ENCODE measurements around the gene MAD1L1.
"Not testable (repeated sequence)": the region's sequence is repeated elsewhere in the genome, so short reads cannot be mapped to it uniquely, and the experiment has no call there.

MAD1L1 gene

DNA sequence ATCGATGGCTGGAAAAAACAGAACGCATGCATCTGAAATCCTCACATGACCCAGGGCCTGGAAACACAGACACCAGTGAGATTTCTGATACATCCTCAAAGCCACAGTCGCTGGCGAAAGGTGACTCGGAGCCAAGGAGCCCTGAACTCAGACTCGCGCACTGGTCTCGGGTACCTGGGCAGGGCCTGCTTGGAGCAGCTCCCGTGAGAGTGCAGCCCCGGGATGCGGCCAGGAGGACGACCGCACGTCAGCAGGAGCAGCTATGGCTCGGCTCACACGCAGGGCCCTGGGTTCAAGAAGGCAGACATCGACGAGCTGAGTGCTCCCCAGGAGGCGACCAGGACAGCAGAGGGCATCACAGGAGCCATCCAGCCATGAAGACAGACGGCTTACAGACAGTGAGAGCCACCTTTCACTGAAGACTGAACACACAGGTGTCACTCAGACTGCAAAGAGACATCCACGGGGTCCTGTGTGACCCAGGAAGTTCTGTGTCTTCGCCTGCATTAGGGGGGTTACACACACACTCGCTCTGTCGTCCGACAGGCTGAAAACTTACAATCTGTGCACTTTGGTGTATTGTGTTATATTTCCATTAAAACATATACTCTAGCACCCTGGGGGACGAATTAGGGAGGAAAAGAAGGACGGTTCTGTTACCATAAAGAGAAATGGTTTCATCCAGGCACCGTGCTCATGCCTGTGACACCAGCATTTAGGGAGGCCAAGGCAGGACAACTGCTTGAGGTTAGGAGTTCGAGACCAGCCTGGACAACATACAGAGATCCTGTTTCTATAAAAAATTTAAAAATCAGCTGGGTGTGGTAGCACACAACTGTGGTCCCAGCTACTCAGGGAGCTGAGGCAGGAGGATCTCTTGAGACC, 227.7 kb downstream of the MAD1L1 start:
- DNase-seq (ENCODE audit: low read depth in 2 of 3, low spot score in 1 of 3): no peak

DNA sequence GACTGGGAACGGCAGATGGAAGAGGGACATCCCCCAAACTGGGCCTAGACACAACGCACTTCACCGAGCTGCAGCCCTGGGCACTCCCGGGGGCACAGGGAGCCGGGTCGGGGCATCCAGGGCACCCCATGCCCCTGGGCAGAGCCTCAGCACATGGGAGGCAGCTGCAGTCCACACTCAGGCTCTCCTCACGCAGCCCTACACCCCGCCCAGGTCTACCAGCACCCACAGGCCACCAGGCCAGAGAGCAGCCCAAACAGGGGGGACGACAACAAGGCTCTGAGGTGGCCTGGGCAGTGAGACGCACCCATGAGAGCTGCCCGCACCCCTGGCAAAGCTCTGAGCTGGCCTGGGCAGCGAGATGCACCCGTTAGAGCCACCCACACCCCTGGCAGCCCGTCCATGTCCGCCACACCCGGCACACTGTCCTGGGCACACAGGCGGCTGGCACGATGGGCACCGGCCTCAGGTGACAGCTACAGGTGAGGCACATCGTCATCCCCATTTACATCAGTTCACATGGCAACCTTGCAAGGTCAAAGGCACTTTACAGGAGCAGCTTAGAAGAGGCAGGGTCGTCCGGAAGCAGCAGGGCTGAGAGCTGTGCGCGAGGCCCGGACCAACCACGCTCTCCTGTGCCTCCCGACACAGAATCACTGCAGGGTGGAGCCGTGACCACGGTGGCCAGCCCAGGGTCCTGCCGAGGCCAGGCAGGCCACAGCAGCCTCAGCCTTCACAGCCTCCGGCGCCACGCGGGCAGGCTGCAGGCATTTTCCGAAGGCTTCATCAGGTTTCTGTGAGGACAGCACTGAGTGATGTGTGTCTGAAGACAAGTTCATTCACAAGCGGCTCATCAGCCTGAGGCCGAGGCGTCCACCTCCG, 228.6 kb downstream of the MAD1L1 start:
- DNase-seq (ENCODE audit: low read depth in 2 of 3, low spot score in 1 of 3): no peak

DNA sequence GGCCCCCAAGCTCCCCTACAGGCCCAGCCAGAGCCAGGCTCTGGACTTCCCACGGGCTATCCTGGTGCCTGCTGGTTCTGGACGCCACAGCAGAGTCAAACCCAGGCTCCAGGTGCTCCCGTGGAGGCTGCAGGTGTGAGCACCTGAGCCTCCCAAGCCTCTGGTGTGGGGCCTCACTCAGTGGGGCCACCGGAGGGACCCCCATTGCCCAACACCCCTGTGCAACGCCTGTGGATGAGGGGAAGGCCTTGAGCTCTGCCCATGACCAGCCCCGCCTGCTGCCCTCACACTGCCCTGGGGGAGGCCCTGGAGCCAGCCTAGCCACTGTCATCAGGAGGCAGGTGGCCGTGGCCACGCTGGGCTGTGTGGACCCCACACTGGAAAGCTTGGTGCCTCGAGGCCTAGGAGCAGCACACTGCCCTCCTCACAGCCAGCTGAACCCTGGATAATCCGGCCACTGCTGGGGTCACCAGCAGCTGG, 229.3 kb downstream of the MAD1L1 start:
- DNase-seq (ENCODE audit: low read depth in 2 of 3, low spot score in 1 of 3): no peak

DNA sequence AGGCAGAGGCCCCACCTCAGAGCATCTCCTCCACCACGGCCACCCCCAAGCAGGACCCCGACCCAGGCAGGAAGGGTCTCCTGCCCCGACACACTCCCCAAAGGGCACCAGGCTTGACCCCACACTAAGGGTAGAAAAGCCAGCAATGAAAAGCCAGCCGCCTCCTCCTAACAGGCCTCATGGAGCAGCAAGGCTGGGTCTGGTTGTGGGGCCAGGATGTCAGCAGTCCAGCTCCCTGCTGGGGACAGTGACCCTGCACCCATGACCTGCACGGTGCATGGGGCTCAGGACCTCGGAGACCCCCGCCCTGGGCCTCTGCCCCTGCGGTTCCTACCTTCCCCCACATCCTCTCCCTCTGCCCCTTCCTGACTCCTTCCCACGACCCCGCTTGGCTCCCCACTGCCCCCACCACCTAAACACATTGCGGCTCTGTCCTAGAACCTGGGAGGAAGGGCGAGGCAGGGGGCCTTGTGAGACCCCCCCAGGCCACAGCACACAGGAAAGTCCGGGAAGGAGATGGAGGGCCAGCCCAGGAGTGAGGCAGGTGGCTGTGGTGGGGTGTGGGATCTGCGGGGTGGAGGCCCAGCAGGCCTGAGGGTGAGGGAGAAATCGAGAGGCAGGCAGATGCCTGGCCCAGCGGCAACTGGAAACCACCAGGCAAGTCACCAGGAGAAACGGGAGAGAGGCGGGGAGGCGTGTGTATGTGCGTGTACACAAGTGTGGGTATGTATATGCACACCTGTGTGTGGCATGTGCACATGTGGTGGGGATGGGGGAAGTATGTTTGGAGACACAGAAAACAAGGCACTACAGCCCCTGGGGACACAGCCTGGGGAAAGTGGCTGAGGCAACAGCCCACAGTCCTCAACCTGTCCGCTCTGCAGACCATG, 229.9 kb downstream of the MAD1L1 start:
- DNase-seq (ENCODE audit: low read depth in 2 of 3, low spot score in 1 of 3): no peak

DNA sequence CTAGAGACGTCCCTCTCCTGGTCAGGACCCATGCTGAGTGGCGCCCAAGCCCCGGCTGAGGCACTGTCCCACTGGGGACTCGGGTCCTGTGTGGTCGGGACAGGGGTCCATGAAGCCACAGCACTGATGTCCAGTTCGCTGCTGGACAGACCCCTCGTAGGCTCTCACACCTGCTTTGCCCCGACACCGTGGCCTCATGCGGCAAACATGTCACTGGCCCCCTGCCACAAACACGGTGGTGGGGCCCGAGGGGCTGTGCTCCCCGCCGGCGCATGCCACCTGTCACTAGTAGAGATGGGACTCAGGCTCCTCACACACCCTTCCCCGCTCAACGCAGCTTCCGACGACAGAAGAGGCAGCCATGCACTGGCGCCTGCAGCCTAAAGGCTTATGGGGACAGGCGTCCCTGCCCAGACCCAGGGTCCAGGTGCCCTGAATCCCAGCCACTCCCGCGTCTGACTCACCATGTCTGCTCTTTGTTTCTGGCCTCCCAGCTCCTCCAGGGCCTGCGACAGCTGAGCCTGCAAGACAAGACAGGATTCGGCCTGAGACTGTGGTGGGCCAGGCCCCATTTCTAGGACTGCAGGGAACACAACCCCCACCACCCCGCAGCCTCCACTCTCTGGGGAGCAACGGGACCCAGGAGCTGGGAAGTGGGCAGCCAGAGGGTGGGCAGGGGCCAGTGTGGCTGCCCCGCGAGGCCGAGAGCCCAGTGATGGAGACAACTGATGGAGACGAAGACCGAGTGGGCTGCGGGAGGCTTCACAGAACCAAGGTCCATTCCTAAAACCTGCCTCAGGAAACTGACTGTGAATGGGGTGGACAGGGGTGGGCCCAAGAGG, 230.9 kb downstream of the MAD1L1 start:
- no peak for DNase-seq (ENCODE audit: low read depth in 2 of 3, low spot score in 1 of 3)

DNA sequence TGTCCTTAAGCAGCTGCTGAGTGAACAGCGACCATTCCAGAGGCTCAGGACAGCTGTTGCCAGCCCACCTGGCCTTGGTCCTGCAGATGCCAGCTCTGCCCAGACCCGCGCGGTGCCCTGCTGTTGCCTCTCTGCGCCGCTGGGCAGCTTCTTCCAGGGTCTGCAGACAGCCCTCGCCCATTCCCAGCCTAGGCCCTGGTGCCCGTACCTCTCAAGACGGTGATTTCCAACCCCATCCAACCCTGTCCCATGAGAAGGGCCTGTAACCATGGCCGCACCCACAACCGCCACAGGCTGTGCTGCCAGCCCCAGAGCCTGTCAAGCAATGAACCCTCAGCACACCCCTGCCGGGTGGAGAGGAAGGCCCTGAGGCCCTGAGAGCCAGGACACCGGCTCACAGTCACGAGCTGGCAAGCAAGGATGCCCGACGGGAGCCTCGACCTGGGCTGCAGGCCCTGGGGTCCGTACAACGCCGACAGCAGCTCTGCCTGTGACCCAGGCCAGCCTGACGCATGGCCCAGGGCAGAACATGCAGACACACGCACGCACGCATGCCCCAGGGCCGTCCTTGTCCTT, 231.9 kb downstream of the MAD1L1 start:
- DNase-seq (ENCODE audit: low read depth in 2 of 3, low spot score in 1 of 3): no peak

DNA sequence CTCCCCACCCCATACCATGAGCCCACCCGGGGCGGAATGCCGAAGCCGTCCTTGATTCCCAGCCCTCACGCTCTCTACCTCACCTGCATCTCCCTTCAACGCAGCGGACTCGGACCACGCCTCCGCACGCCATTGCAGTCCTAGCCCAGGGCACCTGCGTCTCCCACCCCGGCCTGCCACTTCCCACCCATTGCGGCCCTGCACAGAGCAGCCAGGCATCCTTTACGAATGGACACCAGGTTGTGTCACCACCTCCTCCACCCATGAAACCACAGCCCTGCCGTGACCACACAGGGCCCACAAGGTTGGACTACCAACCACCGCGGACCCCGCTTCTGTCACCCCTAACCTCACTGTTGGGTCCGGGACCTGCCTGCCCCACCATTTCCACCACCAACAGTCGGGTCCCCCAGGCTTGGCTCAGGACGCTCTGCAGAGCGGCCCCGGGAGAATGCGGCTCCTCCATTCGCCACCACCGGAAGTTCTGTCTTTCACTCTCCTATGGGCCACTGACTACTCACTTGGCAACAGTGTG, 232.5 kb downstream of the MAD1L1 start:
- no peak for DNase-seq (ENCODE audit: low read depth in 2 of 3, low spot score in 1 of 3)

DNA sequence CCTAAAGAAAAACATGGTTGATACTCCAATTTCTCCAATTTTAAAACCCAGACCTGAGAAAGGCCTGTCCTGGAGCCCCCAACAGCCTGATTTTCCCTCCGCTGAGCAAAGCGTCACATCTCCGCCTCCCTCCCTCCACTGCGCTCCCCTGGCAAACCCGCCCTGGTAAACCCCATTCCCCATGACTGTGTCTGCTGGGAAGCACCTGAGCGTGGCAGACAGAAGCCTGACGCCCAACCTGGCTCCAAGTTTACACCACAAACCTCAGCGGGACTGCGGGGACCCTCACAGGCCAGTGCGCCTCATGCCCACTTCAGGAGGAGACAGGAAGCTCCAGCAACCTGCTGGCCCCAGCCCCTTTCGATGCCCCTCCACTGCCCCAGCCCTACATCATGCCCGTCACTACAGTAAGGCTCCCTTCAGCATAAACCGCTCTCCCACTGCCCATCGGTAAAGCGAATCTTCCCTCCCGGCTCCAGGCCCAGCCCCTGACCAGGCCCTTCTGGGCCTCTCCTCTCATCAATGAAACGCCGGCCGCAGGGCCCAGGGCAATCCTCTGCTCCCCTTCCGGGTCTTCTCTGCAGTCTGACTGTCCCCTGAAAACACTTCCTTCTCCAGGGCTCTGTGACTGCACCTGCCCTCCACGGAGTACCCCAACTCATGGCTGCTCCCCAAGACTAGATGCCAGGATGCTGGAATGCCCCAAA, 233.3 kb downstream of the MAD1L1 start:
- no peak for DNase-seq (ENCODE audit: low read depth in 2 of 3, low spot score in 1 of 3)

DNA sequence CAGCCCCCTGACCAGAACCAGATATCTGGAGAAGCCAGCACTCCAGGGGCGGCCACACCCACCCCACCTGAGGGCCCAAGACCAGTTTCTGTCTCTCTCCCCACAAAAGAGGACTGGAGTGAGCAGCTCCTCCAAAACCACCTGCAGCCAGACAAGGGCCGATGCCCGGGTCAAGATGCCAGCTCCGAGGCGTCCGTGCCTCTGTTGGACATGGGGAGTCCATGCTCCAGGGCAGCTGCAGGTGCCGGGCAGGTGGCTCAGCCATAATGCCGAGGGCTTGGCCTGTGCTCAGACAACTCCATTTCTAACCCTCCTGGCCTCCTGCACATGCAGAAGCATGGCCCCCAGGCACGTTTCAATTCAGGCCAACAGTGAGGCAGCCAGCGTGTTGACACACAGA, 234.6 kb downstream of the MAD1L1 start:
- DNase-seq (ENCODE audit: low read depth in 2 of 3, low spot score in 1 of 3): no peak

DNA sequence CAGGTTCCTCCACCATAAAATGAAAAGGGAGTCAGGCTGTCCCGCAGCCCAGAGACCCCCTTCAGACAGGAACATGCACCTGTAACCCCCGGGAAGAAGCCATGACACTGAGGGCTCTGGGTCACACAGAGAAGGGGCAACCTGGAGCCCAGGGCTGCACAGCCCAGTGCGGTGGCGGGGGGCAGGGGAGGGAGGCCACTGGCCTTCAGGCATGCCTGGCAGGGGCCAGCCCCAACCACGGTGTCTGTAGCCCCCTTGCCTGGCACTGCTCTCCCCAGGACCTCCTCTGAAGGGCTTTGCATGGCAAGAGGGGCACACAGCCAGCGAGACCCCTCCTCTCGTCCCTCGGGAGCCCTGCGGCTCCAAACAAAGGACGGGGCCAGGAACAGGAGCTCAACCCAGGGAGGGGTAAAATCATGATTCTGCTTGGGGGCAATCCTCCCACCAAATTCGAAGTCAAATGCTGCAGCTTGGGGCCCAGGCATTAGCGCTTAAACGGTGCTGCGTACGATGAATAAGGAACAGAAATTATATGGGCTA, 235.1 kb downstream of the MAD1L1 start:
- no peak for DNase-seq (ENCODE audit: low read depth in 2 of 3, low spot score in 1 of 3)

DNA sequence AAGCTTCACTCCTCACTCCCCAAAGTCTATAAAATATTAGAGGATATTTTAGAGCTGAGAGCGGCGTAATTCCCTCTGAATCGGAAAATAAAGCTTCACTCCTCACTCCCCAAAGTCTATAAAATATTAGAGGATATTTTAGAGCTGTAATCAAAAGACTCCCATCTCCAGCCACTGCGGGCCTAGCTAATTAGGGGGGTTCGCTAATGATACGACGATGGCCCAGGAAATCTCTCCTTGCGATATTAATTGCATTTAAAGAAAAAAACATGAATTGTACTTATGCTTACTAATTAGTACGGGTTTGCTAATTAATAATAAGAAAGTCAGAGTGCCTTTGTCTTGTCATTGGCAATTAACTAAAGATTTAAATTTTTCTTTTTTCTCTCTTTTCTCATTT, 235.9 kb downstream of the MAD1L1 start:
- no peak for DNase-seq (ENCODE audit: low read depth in 2 of 3, low spot score in 1 of 3)

DNA sequence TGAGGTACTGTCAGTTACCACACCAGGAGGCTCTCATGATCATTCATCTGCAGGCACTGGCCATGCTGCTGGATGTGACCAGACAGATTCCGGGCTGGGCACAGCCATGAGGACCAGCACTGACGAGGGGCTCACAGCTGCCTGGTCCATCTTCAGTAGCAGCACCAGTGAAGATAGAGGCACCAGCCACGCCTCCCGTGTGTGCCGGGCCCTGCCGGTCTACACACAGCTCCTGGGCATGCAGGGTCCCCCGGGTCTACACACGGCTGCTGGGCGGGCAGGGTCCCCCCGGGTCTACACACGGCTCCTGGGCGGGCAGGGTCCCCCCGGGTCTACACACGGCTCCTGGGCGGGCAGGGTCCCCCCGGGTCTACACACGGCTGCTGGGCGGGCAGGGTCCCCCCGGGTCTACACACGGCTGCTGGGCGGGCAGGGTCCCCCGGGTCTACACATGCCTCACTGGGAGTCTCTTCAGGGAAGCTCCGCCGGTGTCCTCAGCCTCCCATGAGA, 236.8 kb downstream of the MAD1L1 start:
- not testable (repeated sequence) for DNase-seq (ENCODE audit: low read depth in 2 of 3, low spot score in 1 of 3)

DNA sequence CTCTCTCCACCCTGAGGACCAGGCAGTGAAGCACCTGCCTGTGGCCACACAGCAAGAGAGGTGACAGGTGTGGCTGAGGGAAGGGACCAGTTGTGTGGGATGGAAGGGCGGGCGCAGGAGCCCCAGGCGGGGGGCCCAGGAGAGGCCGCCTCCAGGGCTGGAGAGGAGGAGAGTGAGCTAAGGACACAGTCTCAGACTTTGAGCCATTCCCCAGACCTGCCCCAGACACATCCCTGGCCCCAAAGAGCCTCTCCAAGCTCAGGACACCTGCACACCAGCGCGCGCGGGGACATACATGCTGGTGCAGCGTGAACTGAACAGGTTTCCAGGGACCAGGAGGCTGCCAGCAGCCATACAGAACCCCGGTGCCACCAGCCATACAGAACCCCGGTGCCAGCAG, 237.3 kb downstream of the MAD1L1 start:
- DNase-seq (ENCODE audit: low read depth in 2 of 3, low spot score in 1 of 3): no peak

DNA sequence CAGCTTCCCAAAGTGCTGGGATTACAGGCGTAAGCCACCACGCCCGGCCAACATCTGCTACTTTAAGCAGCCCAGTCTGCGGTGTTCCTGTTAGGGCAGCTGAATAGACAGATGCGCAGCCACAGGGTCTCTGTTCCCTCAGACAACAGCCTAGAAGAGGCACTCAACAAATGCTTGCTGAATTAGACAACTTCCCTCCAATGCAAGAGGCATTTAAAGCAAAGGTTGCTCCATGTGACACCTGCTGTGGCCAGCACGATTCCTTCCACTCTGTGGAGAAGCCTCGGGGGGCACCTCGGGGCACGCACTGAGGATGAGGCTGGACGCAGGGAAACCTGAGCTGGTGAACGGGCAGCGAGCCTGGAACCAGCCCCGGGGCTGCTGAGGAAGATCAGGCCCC, 237.8 kb downstream of the MAD1L1 start:
- no peak for DNase-seq (ENCODE audit: low read depth in 2 of 3, low spot score in 1 of 3)

DNA sequence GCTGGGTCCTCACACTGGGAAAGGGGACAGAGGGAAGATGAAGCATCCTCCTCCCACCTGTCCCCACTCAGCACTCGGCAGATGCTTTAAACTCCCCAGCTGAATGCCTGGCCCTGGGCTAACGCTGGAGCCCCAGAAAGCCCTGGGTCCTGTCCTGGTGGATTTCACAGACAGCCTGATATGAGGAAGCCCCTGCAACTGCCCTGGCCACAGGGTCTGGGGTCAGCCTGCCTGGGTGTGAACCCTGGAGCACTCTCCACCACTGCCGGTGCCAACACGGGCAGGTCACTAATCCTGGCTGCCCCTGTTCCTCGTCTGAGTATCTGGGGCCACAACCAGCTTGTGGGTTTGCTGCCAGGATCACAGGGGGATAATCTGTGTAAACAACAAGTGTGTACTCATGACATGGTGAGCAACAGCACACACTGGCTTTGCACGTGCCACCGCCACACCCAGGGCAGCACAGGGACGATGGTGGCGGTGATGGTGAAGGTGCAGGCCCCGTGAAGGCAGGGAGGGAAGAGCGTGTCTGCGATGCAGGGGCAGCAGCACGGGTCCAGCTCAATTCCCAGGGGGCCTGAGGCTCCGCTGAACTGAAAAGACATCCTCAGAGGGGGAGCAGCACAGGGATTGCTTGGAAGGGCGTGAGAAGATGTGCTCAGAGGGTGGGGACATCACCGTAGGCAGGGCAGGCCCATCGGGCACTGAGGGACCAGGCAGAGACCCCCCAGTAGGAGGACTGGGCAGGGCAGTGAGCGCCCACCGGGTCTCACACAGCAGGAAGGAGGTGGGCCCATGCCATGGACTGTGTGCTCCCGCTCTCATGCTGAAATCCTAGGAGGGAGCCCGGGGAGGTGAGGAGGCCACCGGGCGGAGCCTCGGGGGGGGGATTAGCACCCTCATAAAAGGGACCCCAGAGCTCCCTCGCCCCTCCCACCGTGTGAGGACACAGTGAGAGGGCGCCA, 238.7 kb downstream of the MAD1L1 start:
- DNase-seq (ENCODE audit: low read depth in 2 of 3, low spot score in 1 of 3): no peak

DNA sequence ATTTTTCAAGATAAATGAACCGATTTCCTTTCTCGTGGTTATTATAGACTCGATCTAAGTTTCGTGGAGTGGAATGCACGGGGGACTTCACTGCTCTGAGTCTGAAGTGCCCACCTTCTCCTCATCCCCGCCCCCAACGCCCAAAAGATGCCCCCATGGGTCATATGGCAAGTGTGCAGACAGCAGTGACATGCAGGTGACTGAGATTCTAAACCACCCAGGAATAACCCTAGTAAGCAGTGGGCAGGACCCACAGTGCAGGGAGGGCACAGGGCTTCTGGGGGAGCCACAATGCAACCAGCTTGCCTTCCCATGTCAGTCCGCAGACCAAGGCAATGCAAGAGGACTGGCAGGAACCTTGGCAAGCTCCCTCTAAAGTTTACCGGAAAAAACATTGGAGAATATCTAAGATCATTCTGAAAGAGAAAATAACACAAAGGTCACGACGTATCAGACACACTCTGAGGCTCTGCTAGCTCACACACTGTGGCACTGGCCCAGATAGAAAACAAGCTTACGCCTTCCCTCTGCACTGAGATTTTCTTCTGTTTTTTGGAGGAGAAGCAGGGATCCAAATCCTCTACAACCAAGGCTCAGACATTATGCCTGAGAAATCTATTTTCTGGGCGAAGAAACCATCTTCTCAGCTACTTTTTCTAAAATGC, 239.6 kb downstream of the MAD1L1 start:
- DNase-seq (ENCODE audit: low read depth in 2 of 3, low spot score in 1 of 3): no peak

DNA sequence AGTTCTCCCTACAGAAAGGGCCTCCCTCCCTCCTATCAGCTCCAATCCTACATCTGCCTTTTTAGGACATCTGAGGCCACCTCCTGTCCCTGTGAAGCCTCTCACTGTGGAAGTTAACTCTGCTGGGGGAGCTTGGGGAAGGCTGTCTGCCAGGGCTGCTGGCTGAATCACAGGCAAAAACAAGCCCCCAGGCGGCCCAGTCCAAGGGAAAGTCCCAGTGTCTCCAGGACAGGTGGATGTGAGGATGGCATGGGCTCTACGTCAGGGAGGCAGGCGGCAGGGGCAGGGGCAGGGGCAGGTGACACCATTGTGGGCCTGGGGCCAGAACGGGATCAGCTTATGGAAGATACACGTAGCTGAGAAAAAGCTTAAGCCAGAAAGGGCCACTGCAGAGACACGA, 240.2 kb downstream of the MAD1L1 start:
- DNase-seq (ENCODE audit: low read depth in 2 of 3, low spot score in 1 of 3): no peak

All from stimulated activated CD4-positive, alpha-beta T cell treated with anti-CD3 and anti-CD28 coated beads, Interleukin-12 subunit alpha, Interleukin-12 subunit beta, amount 100 ng/mL, for 48 hours (primary cell).